ENCODE results near the gene PCNX2. TPM values are rescaled to one million over a fixed set of nuclear protein-coding genes. Genes with fewer than 3 reads are reported as not detected.

Gene PCNX2
- total RNA-seq, 2 donors from 2014 or later: 24.1 to 72.1 TPM

DNA sequence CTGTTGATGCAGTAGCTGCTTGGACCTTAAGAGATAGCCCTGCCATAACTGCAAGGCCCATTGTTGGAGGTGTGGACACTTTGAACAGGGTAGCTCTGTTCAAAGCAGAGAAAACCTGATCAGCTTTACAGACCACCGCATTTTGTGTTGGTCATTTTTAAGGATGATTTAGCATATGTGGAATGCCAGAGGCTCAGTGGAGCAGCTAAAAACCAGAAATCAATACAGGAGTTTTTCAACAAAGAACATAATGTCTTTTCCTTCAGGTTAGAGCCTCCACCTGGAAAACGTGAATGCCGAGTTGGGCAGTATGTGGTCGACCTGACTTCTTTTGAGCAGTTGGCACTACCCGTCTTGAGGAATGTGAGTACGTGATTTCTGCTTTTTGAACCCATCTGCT, 339.4 kb downstream of the PCNX2 start:
- DNase-seq (no peak), ATAC-seq (peak; percentile 34)
- Histone ChIP-seq H3K4me3 (no peak overlapping the region), H3K27me3 (no peaks in the 10 kb centered on the region), H3K36me3 (replicated peaks in 1 of 2; ENCODE audit: insufficient read depth in 1 of 2, low read depth in 2 of 2) (no peaks in the 10 kb centered on the region), H3K9me3 (no peaks in the 10 kb centered on the region), H3K27ac (peak overlapping the region in 1 of 4 donors; percentile 36), H3K4me1 (peaks cover 21% of the 10 kb centered on the region)
- 74 to 77% methylated on average over 6 of the region's 6 CpGs for WGBS, 2 donors
- no peak for TF ChIP-seq POLR2A (IDR thresholded peaks at IDR 0.05)
- TF ChIP-seq, protein P1, sequence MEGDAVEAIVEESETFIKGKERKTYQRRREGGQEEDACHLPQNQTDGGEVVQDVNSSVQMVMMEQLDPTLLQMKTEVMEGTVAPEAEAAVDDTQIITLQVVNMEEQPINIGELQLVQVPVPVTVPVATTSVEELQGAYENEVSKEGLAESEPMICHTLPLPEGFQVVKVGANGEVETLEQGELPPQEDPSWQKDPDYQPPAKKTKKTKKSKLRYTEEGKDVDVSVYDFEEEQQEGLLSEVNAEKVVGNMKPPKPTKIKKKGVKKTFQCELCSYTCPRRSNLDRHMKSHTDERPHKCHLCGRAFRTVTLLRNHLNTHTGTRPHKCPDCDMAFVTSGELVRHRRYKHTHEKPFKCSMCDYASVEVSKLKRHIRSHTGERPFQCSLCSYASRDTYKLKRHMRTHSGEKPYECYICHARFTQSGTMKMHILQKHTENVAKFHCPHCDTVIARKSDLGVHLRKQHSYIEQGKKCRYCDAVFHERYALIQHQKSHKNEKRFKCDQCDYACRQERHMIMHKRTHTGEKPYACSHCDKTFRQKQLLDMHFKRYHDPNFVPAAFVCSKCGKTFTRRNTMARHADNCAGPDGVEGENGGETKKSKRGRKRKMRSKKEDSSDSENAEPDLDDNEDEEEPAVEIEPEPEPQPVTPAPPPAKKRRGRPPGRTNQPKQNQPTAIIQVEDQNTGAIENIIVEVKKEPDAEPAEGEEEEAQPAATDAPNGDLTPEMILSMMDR (IDR thresholded peaks at IDR 0.05): no peak
- intact Hi-C loops (cut with DNase I): no loop called here

DNA sequence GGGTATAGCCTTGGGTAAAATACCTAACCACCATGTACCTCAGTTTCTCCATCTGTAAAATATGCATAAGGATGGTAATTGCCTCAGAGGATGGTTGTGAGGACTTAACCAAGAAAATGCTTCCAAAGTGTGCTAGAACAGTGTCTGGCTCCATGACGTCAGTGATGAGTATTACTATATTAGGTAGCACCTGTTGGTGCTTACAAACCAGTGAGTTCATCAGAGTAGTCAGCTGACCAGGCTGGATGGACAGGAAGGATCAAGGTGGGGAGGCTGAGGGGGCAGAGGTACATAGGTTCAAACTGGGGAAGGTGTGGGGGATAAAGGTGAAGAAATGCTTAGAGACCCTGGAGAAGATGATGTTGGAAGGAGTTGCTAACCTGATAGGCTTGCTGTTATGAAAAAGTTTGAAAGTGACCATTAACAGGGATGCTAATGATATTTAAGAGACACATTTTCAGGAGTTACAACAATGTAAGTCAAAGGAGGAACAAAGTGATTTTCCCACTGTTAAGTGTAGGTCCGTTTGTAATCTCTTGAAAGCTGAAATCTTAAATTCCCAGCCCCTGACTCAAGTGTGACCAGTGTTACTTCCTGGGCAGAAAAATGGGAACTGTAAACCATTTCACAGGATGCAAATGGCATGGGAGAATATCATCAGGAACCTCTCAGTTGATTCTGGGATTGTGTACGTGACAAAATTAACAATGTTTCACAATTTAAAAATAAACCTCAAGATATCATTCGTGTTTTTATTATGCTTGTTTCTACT, 340.7 kb downstream of the PCNX2 start:
- 84 to 90% methylated on average over 4 of the region's 4 CpGs for WGBS, 2 donors
- Histone ChIP-seq H3K27me3 (no peaks in the 10 kb centered on the region), H3K4me3 (no peak overlapping the region), H3K9me3 (no peaks in the 10 kb centered on the region), H3K4me1 (peaks cover 24% of the 10 kb centered on the region), H3K36me3 (replicated peaks in 1 of 2; ENCODE audit: insufficient read depth in 1 of 2, low read depth in 2 of 2) (no peaks in the 10 kb centered on the region), H3K27ac (no peak overlapping the region)
- TF ChIP-seq POLR2A (IDR thresholded peaks at IDR 0.05): no peak
- TF ChIP-seq, protein P1 (IDR thresholded peaks at IDR 0.05): no peak
- no peak for DNase-seq
- intact Hi-C loops (cut with DNase I): no loop called here
- ATAC-seq: no peak

DNA sequence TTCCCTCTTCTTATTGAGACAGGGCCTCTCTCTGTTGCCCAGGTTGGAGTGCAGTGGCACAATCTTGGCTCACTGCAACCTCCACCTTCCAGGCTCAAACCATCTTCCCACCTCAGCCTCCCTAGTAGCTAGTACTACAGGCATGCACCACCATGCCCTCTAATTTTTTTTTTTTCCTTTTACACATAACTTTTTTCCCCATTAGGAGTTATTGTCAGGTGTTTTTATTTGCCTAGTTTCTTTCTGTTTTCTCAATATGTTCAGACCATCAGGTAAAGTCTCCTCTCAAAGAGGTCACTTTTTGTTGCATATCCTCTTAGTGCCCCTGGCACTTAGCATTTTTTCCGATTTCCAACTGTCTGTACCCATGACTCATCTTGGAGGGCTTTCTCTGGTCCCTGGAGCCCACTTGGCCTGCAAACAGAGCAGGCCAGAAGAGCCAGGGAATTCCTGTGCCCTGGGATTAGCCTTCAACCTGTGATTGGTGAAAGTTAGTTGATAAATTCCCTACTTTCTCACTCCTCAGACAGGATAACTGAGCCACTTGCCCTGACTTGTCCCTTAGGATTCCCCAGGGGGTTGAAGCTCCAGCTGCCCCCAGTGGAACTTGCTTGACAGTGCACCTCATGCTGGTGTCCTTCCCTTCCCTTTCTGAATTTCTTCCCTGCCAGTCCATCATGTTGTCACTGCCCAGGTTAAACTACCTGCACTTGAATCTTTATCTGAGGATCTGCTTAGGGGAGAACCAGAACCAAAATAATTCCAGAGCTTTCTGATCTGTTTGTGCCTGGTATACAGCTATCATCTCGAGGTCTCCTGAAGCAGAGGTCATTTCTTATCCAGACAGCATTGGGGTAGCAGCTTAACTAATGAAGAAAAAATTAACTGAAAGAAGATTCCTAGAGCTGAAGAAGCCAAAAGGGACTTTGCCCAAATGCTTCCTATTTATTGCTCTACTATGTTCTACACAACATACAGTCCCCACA, 342.7 kb downstream of the PCNX2 start:
- no peak for TF ChIP-seq POLR2A (IDR thresholded peaks at IDR 0.05)
- TF ChIP-seq, protein P1 (IDR thresholded peaks at IDR 0.05): peak; percentile 8 to 58 (median 55)
- DNase-seq (peak; percentile 30 to 57 (median 50)), ATAC-seq (no peak)
- Histone ChIP-seq H3K4me1 (peaks cover 27% of the 10 kb centered on the region), H3K27me3 (no peaks in the 10 kb centered on the region), H3K4me3 (no peak overlapping the region), H3K9me3 (no peaks in the 10 kb centered on the region), H3K36me3 (replicated peaks in 1 of 2; ENCODE audit: insufficient read depth in 1 of 2, low read depth in 2 of 2) (no peaks in the 10 kb centered on the region), H3K27ac (no peak overlapping the region)
- WGBS, 2 donors: 88 to 95% methylated on average over 2 of the region's 2 CpGs
- intact Hi-C loops (cut with DNase I): no loop called here

DNA sequence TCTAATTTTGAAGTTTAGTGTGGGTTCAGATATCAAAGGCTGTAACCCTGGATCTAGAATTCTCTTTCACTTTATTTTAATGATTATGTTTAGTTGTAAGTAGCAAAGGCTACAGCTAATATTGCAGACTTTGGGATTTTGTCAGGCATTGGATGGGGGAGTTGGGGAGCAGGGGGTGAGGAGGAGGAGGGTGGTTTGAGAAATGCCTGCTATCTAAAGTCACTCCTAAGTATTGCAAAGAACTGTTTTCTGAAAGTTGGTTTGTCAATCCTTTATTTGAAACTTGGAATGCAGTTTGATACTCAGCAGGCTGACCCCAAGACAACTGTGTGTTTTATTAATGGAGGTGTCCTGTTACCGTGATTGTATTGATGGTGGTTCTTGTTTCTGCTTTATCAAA, 343.9 kb downstream of the PCNX2 start:
- TF ChIP-seq, protein P1 (IDR thresholded peaks at IDR 0.05): no peak
- no peak for TF ChIP-seq POLR2A (IDR thresholded peaks at IDR 0.05)
- ATAC-seq: no peak
- peak overlapping the region in 2 of 4 donors; percentile 77 to 85 for H3K27ac ChIP-seq
- H3K36me3 ChIP-seq (replicated peaks in 1 of 2; ENCODE audit: insufficient read depth in 1 of 2, low read depth in 2 of 2): no peaks in the 10 kb centered on the region
- no peaks in the 10 kb centered on the region for H3K27me3 ChIP-seq
- no peaks in the 10 kb centered on the region for H3K9me3 ChIP-seq
- DNase-seq: no peak
- intact Hi-C loops (cut with DNase I): no loop called here
- no peak overlapping the region for H3K4me3 ChIP-seq
- H3K4me1 ChIP-seq: peaks cover 27% of the 10 kb centered on the region
- 6 to 32% methylated on average over 1 of the region's 1 CpG for WGBS, 2 donors

All from body of pancreas (tissue), 4 donors.